DND-41 (cell line): ENCODE results near the gene MRPL44.

Experiments
- ATAC-seq: fragments of 200-7000 bp; cut with Tn5 transposase; 3 replicates; pipeline ENCODE4 v1.9.1; 2021; ENCODE audit warnings: low read depth; ENCODE audit not compliant: insufficient read depth
- DNase-seq: peaks from one replicate; pipeline ENCODE4 v3.0.0-alpha.2; 2020
- H2AFZ ChIP-seq: 2 replicates; pipeline ENCODE4 v1.6.0; 2012; ENCODE audit warnings: low read depth, low read length
- H3K27ac ChIP-seq: 2 replicates; pipeline ENCODE4 v1.5.1; 2012; ENCODE audit warnings: low read length, inconsistent platforms
- H3K27me3 ChIP-seq: fragments of 200-600 bp; sonication (generic); 2 replicates; pipeline ENCODE4 v1.6.0; 2012; ENCODE audit warnings: low read length, mild to moderate bottlenecking, inconsistent platforms; ENCODE audit not compliant: insufficient read depth, poor library complexity
- H3K36me3 ChIP-seq: 2 replicates; pipeline ENCODE4 v1.5.1; 2012; ENCODE audit warnings: low read length, inconsistent platforms; ENCODE audit not compliant: insufficient read depth
- H3K4me1 ChIP-seq: 2 replicates; pipeline ENCODE4 v1.5.1; 2012; ENCODE audit warnings: mild to moderate bottlenecking, low read length; ENCODE audit not compliant: insufficient read depth
- H3K4me2 ChIP-seq: 2 replicates; pipeline ENCODE4 v1.6.0; 2012; ENCODE audit warnings: mild to moderate bottlenecking, moderate library complexity, low read length, inconsistent platforms; ENCODE audit not compliant: insufficient read depth
- H3K4me3 ChIP-seq, 2 experiments: fragments of 200-600 bp in 1 of 2; shearing (Covaris generic) in 1 of 2; 2 replicates each; pipeline ENCODE4 v1.5.1; 2012 to 2016; ENCODE audit warnings: inconsistent platforms in 2 of 2, low read length in 2 of 2, mild to moderate bottlenecking in 2 of 2, low read depth in 1 of 2, moderate library complexity in 1 of 2
- H3K79me2 ChIP-seq: 2 replicates; pipeline ENCODE4 v1.6.0; 2012; ENCODE audit warnings: low read length, inconsistent platforms; ENCODE audit not compliant: insufficient read depth
- H3K9ac ChIP-seq: 2 replicates; pipeline ENCODE4 v1.6.0; 2012; ENCODE audit warnings: low read depth, mild to moderate bottlenecking, inconsistent platforms, low read length, moderate library complexity
- H3K9me3 ChIP-seq: 2 replicates; pipeline ENCODE4 v1.5.1; 2012; ENCODE audit warnings: low read length, moderate library complexity, mild to moderate bottlenecking, inconsistent platforms; ENCODE audit not compliant: insufficient read depth, severe bottlenecking
- H4K20me1 ChIP-seq: 2 replicates; pipeline ENCODE4 v1.6.0; 2012; ENCODE audit warnings: low read length; ENCODE audit not compliant: insufficient read depth
- CTCF ChIP-seq: IDR thresholded peaks from 2 replicates; pipeline ENCODE4 v1.5.1; 2012; ENCODE audit warnings: borderline replicate concordance, low read length, moderate library complexity, mild to moderate bottlenecking; ENCODE audit not compliant: poor library complexity, severe bottlenecking; ENCODE audit errors: extremely low read depth
- EZH2 ChIP-seq: IDR thresholded peaks from 3 replicates; pipeline ENCODE4 v1.6.1; 2012; ENCODE audit warnings: borderline replicate concordance, low read depth, mild to moderate bottlenecking, moderate library complexity, low read length, inconsistent platforms; ENCODE audit not compliant: severe bottlenecking

Gene MRPL44

GRCh38 chr2:223956300-223956699 lies 963 bp upstream of the MRPL44 start:
- ATAC-seq (no peak), DNase-seq (no peak)
- Histone ChIP-seq H3K4me2 (peak overlapping the region; percentile 91; the same call in 1 of the 2 replicates), H3K27ac (no peak overlapping the region), H3K79me2 (peaks cover 41% of the 10 kb centered on the region), H3K36me3 (peaks cover 19% of the 10 kb centered on the region), H3K4me3 (no peak overlapping the region), H3K4me1 (peaks cover 42% of the 10 kb centered on the region), H4K20me1 (peaks cover 10% of the 10 kb centered on the region; the same call in 1 of the 2 replicates), H2AFZ (peak overlapping the region; percentile 53), H3K9ac (0 out of 2 replicates have a peak overlapping the region, but pooled peaks have one; percentile 90), H3K27me3 (no peaks in the 10 kb centered on the region), H3K9me3 (no peaks in the 10 kb centered on the region)
- TF ChIP-seq EZH2 (no peak), CTCF (no peak)

GRCh38 chr2:223959688-223960087 lies 2.4 kb downstream of the MRPL44 start:
- no peaks in the 10 kb centered on the region for H3K27me3 ChIP-seq
- peaks cover 53% of the 10 kb centered on the region for H3K4me1 ChIP-seq
- peaks cover 20% of the 10 kb centered on the region; the same call in 1 of the 2 replicates for H4K20me1 ChIP-seq
- DNase-seq: no peak
- peaks cover 66% of the 10 kb centered on the region for H3K79me2 ChIP-seq
- H3K9ac ChIP-seq: no peak overlapping the region
- H3K27ac ChIP-seq: no peak overlapping the region
- H3K9me3 ChIP-seq: no peaks in the 10 kb centered on the region
- H3K36me3 ChIP-seq: peaks cover 44% of the 10 kb centered on the region
- TF ChIP-seq EZH2 (no peak), CTCF (no peak)
- ATAC-seq: no peak
- no peak overlapping the region for H2AFZ ChIP-seq
- H3K4me3 ChIP-seq: peak overlapping the region in 1 of 2 experiments; percentile 39; a peak in 1 of 4 replicates
- H3K4me2 ChIP-seq: peak overlapping the region; percentile 91

GRCh38 chr2:223967981-223968380 lies 10.7 kb downstream of the MRPL44 start:
- TF ChIP-seq EZH2 (no peak), CTCF (no peak)
- H3K9me3 ChIP-seq: no peaks in the 10 kb centered on the region
- H3K4me2 ChIP-seq: no peak overlapping the region
- H3K79me2 ChIP-seq: peaks cover 9% of the 10 kb centered on the region
- H2AFZ ChIP-seq: no peak overlapping the region
- ATAC-seq: no peak
- no peaks in the 10 kb centered on the region for H3K4me1 ChIP-seq
- H3K36me3 ChIP-seq: peaks cover 40% of the 10 kb centered on the region
- no peak for DNase-seq
- no peaks in the 10 kb centered on the region for H3K27me3 ChIP-seq
- no peak overlapping the region for H3K4me3 ChIP-seq
- no peak overlapping the region for H3K27ac ChIP-seq
- H3K9ac ChIP-seq: no peak overlapping the region
- no peaks in the 10 kb centered on the region; the same call in 1 of the 2 replicates for H4K20me1 ChIP-seq

GRCh38 chr2:223969315-223969714 lies 12.1 kb downstream of the MRPL44 start:
- no peak overlapping the region for H3K27ac ChIP-seq
- no peaks in the 10 kb centered on the region for H3K4me1 ChIP-seq
- no peak overlapping the region for H3K4me3 ChIP-seq
- no peak overlapping the region for H3K9ac ChIP-seq
- TF ChIP-seq CTCF (no peak), EZH2 (no peak)
- H3K36me3 ChIP-seq: peaks cover 33% of the 10 kb centered on the region
- 0 out of 2 replicates have a peak, but pooled peaks cover under 1% of the 10 kb centered on the region for H3K79me2 ChIP-seq
- no peaks in the 10 kb centered on the region for H3K9me3 ChIP-seq
- H2AFZ ChIP-seq: no peak overlapping the region
- H4K20me1 ChIP-seq: no peaks in the 10 kb centered on the region
- DNase-seq: no peak
- no peak overlapping the region for H3K4me2 ChIP-seq
- no peaks in the 10 kb centered on the region for H3K27me3 ChIP-seq
- no peak for ATAC-seq
